Activated T-cell treated with anti-CD3 and anti-CD28 coated beads, Interleukin-2, amount 50 U/mL, for 48 hours (primary cell): ENCODE measurements around the gene SLC43A1.

Source experiments
- DNase-seq, 2 experiments: peaks; one replicate each; pipeline ENCODE4 v3.0.0-alpha.2; 2020

SLC43A1 gene

DNA sequence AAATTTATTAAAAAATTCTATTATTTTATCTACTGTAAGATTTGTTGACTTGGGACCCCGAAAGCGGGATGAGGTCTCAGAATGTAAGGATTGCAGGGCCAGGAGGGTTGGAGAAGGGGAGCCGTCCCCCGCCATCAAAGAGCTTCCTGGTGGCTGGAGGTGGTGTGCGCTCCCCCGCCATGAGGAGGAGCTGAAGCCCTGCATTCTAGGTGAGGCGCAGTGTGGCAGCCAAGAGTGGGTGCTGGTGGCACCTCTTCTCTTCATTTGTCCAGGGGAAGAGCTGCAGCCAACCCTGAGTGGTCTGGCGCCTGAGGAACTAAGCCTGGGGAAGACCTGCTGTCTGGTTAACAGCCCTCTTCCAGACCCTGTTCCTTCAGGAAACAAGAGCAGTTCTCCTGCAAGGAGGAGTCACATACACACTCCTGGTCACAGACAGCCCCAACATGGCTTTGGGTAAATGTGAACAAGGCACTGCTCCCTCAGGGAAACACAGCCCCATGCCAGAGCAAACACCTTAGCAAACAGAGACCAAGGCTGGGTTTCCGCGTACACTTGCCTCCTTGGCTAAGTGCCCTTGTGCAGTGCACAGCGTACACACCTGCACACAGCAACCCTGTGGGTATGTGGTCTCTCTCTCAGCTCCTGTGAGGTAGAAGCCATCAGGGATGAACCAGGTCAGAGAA lies 37.9 kb downstream of the SLC43A1 start:
- no peak for DNase-seq

GRCh38 chr11:57476757-57477506 lies 38.6 kb downstream of the SLC43A1 start:
- DNase-seq, result peak in 1 of 2 experiments; percentile 53

DNA sequence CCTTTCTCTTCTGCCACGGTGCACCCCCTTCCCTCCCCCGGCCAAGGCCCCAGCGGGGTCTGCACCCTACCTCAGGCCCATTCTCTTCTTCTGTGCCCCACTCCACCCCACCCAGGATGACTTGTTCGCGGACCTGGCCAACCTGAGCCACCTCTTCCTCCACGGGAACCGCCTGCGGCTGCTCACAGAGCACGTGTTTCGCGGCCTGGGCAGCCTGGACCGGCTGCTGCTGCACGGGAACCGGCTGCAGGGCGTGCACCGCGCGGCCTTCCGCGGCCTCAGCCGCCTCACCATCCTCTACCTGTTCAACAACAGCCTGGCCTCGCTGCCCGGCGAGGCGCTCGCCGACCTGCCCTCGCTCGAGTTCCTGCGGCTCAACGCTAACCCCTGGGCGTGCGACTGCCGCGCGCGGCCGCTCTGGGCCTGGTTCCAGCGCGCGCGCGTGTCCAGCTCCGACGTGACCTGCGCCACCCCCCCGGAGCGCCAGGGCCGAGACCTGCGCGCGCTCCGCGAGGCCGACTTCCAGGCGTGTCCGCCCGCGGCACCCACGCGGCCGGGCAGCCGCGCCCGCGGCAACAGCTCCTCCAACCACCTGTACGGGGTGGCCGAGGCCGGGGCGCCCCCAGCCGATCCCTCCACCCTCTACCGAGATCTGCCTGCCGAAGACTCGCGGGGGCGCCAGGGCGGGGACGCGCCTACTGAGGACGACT lies 39.3 kb downstream of the SLC43A1 start:
- peak; percentile 40 to 65 for DNase-seq

GRCh38 chr11:57475671-57476046 lies 39.8 kb downstream of the SLC43A1 start:
- DNase-seq, result no peak

DNA sequence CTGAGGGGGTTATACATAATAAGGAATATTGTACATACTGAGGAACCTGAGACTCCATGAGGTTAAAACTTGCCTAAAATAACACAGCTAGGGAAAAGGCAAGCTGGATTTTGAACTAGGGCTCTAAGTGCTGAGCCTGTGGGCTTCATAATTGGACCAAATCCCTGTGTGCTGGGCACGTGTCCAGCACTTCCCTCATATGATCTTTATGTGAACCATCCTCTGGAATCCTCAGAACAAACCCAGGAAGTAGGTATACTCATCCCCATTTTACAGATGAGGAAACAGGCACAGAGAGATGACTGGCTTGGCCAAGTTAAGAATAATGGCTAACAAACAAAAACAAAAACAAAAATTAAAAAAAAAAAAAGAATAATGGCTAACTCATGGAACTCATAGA lies 40.3 kb downstream of the SLC43A1 start:
- DNase-seq, result no peak

GRCh38 chr11:57474803-57475115 lies 40.7 kb downstream of the SLC43A1 start:
- DNase-seq, result no peak

DNA sequence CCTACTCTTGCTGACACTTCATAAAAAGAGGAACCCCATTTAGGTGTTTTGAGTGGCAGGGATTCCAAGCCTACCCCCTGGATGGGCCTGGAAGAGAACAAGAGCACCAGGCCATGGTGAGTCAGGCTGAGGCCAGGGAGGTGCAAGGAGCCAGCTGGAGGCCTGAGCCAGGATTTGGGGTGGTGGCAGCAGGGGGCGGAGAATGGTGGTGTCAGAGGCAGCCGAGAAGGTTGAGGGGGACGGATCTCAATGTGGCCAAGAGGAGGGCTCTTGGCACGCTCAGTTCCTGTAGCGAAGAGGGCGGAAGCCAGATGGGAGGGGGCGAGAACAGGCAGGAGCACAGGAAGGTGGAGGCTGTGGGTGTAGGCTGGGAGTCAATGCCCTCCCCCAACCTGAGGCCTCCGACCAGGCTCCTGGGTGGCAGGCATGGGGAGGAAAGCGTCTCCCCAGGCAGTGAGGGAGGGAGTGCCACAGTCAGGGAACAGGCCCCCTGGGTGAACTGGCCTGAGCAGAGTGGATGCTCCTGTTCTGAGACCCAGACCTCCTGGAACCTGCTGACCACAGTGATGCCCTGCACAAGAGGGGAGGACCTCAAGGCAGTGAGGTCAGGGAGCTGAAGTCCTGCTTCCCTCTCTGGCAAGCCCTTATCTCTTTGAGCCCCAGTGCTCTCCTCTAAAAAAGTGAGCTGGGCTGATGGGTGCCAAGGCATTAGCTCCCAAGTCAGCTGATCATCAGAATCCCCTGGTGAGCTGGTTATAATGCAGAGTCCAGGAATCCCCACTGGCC lies 41.3 kb downstream of the SLC43A1 start:
- DNase-seq, result peak; percentile 42 to 55

DNA sequence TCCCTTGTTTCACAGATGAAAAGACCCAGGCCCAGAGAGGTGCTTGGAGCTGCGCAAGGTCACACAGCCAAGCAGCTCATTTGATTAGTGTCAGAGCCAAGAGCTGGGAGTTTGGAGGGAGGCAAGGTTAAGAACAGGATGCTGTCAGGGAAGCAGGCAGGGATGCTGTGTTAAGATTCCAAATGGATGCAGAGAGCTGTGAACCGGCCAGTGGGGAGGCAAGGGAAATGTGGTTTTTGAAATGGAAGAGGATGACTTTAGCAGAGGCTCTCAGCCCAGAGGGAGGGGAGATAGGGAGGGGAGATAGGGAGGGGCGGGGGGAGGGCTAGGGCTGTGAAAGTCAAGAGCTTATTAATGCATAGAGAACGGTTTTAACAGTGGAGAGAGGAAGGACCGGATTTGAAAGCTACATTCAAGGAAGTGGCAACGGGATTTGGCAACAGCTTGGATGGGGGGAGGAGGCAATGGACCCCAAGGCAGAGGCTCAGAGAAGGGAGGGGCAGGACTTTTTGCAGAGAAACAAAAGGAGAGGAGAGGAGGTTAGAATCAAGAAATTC lies 42.1 kb downstream of the SLC43A1 start:
- DNase-seq, result no peak

GRCh38 chr11:57471496-57471895 lies 44.0 kb downstream of the SLC43A1 start:
- DNase-seq, result no peak

GRCh38 chr11:57469268-57469667 lies 46.2 kb downstream of the SLC43A1 start:
- DNase-seq, result no peak

DNA sequence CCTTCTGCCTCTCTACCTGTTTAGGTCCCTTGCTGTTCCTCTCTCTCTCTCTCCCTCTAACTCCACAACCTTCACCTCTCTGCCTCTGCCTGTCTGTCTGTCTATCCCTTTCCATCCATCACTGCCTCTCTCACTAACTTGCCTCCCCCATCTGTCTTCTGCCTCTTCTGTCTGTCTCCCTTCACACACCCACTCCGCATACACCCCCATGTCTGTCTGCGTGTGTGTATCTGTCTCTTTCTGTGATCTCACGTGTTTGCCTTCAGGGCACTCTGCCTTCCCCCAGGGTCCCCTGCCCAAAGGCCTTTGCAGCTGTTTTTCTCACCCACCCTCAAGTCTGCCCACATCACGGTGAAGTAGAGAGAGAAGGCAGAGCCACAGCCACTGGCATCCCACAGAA lies 47.2 kb downstream of the SLC43A1 start:
- no peak for DNase-seq

GRCh38 chr11:57467508-57468157 lies 47.9 kb downstream of the SLC43A1 start:
- no peak for DNase-seq

DNA sequence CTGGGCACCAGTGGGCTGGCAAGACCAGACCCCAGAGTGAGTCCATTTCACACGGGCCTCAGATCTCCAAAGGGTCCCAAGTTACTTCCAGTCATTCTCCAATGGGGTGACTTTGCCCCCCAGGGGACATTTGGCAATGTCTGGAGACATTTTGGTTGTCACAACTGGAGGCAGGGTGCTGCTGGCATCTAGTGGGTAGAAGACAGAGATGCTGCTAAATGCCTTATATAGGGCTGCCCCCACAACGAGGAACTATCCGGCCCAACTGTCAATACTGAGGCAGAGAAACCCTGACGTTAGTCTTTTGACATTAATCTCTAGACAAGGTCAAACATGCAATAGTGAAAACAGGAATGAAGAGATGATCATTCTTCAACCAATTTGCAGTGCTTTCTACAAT lies 48.8 kb downstream of the SLC43A1 start:
- no peak for DNase-seq

DNA sequence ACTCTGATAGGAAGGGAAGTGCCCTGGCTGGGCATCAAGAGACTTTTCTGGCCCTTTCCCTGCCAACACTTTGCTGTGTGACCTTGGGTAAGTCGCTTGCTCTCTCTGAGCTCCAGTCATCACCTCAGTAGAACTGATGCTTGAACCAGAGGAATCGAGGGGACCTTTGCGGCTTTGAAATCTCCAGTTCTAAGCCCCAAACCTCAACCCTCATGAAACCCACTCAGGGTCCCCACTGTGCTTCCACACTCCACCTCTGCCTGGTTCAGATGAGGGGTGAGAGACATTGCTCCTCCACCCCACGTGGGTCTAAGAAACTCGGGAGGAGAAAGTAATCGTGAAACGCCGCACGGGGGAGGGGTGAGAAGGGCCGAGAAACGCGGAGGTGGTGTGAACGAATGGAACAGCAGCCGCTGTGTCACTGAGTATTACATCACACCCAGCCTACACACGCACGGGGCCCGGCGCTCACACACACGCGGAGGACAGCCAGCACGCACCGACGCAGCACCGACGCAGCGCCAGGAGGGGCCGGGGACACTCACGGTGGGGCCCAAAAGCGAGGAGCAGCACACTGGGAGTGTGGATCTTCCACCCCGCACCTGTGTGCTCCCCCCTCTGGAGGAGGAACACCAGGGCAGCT lies 50.8 kb downstream of the SLC43A1 start:
- no peak for DNase-seq

DNA sequence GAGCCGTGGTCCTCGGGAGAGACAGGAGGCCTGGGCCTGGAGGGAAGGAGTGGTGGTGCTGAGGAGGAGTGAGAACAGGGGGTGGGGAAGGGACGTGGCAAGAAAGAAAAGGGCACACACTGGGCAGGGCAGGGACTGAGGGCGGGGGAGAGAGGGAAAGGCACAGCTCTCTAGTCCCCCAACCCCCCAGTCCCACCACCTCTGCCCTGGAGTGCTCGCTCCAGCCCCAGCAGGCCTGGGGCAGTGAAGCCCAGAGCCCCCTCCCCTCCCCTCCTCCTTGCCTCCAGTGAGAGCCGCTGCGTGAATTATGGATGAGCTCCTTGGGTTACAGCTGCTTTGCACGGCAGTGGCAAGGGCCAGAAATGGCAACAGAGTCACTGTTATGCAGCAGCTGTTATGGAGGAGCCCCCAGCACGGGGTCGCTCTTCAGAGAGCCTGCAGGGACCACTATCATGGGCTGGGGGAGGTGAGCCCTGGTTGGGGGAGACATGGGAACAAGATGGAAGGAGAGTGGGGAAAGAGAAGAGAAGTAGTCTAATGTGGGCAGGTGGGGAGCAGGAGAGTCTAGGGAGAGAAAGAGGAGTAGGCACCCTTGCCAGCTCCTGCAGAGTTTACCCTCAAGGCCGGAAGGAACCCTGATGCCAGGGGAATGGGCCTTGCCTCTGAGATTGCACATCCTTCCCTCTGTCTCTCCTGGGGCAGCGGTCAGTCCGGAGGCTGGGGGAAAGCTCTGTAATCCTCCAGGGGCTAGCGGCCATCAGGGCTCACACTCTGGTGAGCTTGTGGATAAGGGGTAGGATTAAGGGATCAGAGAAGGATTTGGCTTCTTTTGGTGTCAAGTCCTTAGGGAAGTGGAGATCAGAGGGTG lies 51.6 kb downstream of the SLC43A1 start:
- no peak for DNase-seq

GRCh38 chr11:57462597-57462996 lies 52.9 kb downstream of the SLC43A1 start:
- DNase-seq, result no peak

- DNase-seq, result no peak
Measured at GRCh38 chr11:57461841-57462489, 53.5 kb downstream of the SLC43A1 start.

DNA sequence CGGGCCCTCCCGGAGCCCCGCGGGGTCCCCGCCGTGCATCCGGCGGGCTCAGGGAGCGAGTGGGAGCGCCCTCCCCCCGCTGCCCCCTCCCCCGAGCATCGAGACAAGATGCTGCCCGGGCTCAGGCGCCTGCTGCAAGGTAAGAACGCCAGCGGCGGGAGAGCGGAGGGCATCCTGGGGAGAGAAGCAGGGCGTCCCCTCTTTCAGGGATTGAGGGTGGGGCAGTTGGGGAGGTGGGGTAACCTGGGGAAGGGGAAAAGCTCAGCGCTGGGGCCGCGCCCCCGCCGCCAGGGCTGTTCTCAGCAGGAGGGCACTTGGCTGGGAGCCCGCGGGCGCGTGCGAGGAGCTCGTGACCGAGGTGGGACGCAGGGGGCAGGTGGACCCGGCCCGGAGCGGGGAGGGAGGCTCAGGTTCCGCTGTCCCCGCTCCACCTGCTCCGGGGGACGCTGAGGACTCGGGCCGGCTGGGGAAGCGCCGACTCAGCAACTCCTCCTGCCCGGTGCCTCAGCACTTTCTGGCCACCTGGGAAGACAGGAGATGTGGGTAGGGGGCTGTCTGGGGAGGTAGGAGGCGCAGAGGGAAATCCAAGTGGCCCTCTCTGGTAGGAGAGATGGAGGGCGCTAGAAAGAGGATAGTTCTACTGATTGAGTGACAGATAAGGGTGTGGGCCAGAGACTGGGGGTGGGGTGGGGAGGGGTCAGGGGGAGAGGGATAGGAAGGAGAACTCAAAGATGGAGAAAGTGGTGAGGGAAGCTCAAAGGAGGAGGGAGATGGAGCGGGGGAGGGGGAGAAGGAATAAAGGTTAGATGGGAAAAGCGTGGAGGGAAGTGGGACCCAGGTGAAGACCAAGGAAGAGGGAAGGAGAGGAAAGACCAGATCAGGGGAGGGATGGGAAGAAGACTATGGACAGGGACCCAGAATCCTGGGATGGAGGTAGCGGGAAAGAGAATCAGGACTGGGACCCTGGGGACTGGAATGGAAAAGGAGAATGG lies 54.4 kb downstream of the SLC43A1 start:
- peak in 1 of 2 experiments; percentile 33 for DNase-seq
